ENCODE data around the gene SFPQ. TPM values are rescaled to one million over a fixed set of nuclear protein-coding genes. Genes with fewer than 3 reads are reported as not detected.

Gene SFPQ
- total RNA-seq, 1 experiment from 2014 or later, result 249 TPM

GRCh38 chr1:35173491-35173890 lies 19.5 kb downstream of the SFPQ start:
- POLR2A ChIA-PET (ENCODE audit: unreplicated experiment), result interaction anchor here (0.6 kb wide), 2 partner anchors 36 to 1825 kb away, joined by 3 read pairs; no protein-coding TSS in a partner anchor
- Histone ChIP-seq H3K36me3 (ENCODE audit: low read depth, low read length) (peaks cover 32% of the 10 kb centered on the region), H3K4me3 (ENCODE audit: low read length) (no peak overlapping the region), H3K27ac (ENCODE audit: low read length) (no peak overlapping the region), H4K20me1 (ENCODE audit: low read length) (peaks cover 35% of the 10 kb centered on the region), H3K9me2 (replicated peaks; ENCODE audit: low read length) (no peaks in the 10 kb centered on the region), H3K9me3 (ENCODE audit: low read length) (no peaks in the 10 kb centered on the region), H3K9ac (ENCODE audit: low read length) (no peak overlapping the region), H3K79me2 (ENCODE audit: low read length) (peaks cover 1% of the 10 kb centered on the region; the same call in 1 of the 2 replicates), H3K27me3 (ENCODE audit: low read length) (no peaks in the 10 kb centered on the region), H3K4me1 (ENCODE audit: insufficient read depth, low read length) (no peaks in the 10 kb centered on the region), H2AFZ (ENCODE audit: low read length) (no peak overlapping the region), H3K4me2 (ENCODE audit: low read length) (no peak overlapping the region), H3F3A (ENCODE audit: low read length, unreplicated experiment) (peaks cover 38% of the 10 kb centered on the region)
- no peak for DNase-seq
- CTCF ChIA-PET, result interaction anchor here (0.6 kb wide), 1 partner anchor 152 kb away, joined by 5 read pairs; no protein-coding TSS in a partner anchor
- BruUV-seq (replicated peaks), result TSS peak; percentile 15
- intact Hi-C loops (cut with micrococcal nuclease), result loop anchor here (5.0 kb wide), 1 partner anchor 276 kb away; no protein-coding TSS in a partner anchor
- no peak for TF ChIP-seq EZH2phosphoT487 (IDR thresholded peaks at IDR 0.05; ENCODE audit: borderline replicate concordance, low read length)
- no peak for TF ChIP-seq EZH2 (IDR thresholded peaks at IDR 0.05; ENCODE audit: low read length, unreplicated experiment)
- TF ChIP-seq CTCF (conservative IDR thresholded peaks at IDR 0.05; ENCODE audit: low read depth, low read length), result no peak
- ATAC-seq, result no peak

- ATAC-seq (peak; percentile 6; the same call in 1 of the 2 replicates), DNase-seq (no peak)
- Histone ChIP-seq H3K4me1 (ENCODE audit: insufficient read depth, low read length) (no peaks in the 10 kb centered on the region), H3K4me3 (ENCODE audit: low read length) (no peak overlapping the region), H3K4me2 (ENCODE audit: low read length) (no peak overlapping the region), H3K9me2 (replicated peaks; ENCODE audit: low read length) (no peaks in the 10 kb centered on the region), H3K36me3 (ENCODE audit: low read depth, low read length) (peaks cover 17% of the 10 kb centered on the region), H3K9ac (ENCODE audit: low read length) (no peak overlapping the region), H3F3A (ENCODE audit: low read length, unreplicated experiment) (peaks cover 26% of the 10 kb centered on the region), H3K27ac (ENCODE audit: low read length) (no peak overlapping the region), H4K20me1 (ENCODE audit: low read length) (peaks cover 23% of the 10 kb centered on the region), H3K9me3 (ENCODE audit: low read length) (no peaks in the 10 kb centered on the region), H2AFZ (ENCODE audit: low read length) (no peak overlapping the region), H3K79me2 (ENCODE audit: low read length) (no peaks in the 10 kb centered on the region), H3K27me3 (ENCODE audit: low read length) (no peaks in the 10 kb centered on the region)
- TF ChIP-seq CTCF (conservative IDR thresholded peaks at IDR 0.05; ENCODE audit: low read depth, low read length), result no peak
- no peak for TF ChIP-seq EZH2 (IDR thresholded peaks at IDR 0.05; ENCODE audit: low read length, unreplicated experiment)
- TF ChIP-seq EZH2phosphoT487 (IDR thresholded peaks at IDR 0.05; ENCODE audit: borderline replicate concordance, low read length), result no peak
- intact Hi-C loops (cut with micrococcal nuclease), result loop anchor here (5.0 kb wide), 1 partner anchor 275 kb away; no protein-coding TSS in a partner anchor
- no TSS peak for BruUV-seq (replicated peaks)
- ChIA-PET CTCF (no interaction called here), POLR2A (ENCODE audit: unreplicated experiment) (no interaction called here)
Observed at GRCh38 chr1:35172022-35172421, 20.9 kb downstream of the SFPQ start.

GRCh38 chr1:35171579-35171978 lies 21.4 kb downstream of the SFPQ start:
- Histone ChIP-seq H3K9me2 (replicated peaks; ENCODE audit: low read length) (no peaks in the 10 kb centered on the region), H2AFZ (ENCODE audit: low read length) (no peak overlapping the region), H3K4me1 (ENCODE audit: insufficient read depth, low read length) (no peaks in the 10 kb centered on the region), H3K27me3 (ENCODE audit: low read length) (no peaks in the 10 kb centered on the region), H3K27ac (ENCODE audit: low read length) (no peak overlapping the region), H3F3A (ENCODE audit: low read length, unreplicated experiment) (peaks cover 26% of the 10 kb centered on the region), H3K79me2 (ENCODE audit: low read length) (no peaks in the 10 kb centered on the region), H3K9me3 (ENCODE audit: low read length) (no peaks in the 10 kb centered on the region), H3K4me2 (ENCODE audit: low read length) (no peak overlapping the region), H3K36me3 (ENCODE audit: low read depth, low read length) (peaks cover 15% of the 10 kb centered on the region), H3K9ac (ENCODE audit: low read length) (no peak overlapping the region), H4K20me1 (ENCODE audit: low read length) (peaks cover 23% of the 10 kb centered on the region), H3K4me3 (ENCODE audit: low read length) (no peak overlapping the region)
- CTCF ChIA-PET, result no interaction called here
- TF ChIP-seq CTCF (conservative IDR thresholded peaks at IDR 0.05; ENCODE audit: low read depth, low read length), result no peak
- no peak for TF ChIP-seq EZH2phosphoT487 (IDR thresholded peaks at IDR 0.05; ENCODE audit: borderline replicate concordance, low read length)
- no peak for TF ChIP-seq EZH2 (IDR thresholded peaks at IDR 0.05; ENCODE audit: low read length, unreplicated experiment)
- no peak for ATAC-seq
- no peak for DNase-seq
- BruUV-seq (replicated peaks), result no TSS peak
- POLR2A ChIA-PET (ENCODE audit: unreplicated experiment), result no interaction called here
- intact Hi-C loops (cut with micrococcal nuclease), result loop anchor here (5.0 kb wide), 1 partner anchor 274 kb away; no protein-coding TSS in a partner anchor

Data from PC-3 (cell line).